ENCODE measurements around the gene TRPM7. TPM values are rescaled to one million over a fixed set of nuclear protein-coding genes. Genes with fewer than 3 reads are reported as not detected.
A peak's percentile ranks its signal among the peaks of the same experiment; 100 is the strongest.

Gene TRPM7
- total RNA-seq, 1 donor from 2014 or later = 59.2 TPM

DNA sequence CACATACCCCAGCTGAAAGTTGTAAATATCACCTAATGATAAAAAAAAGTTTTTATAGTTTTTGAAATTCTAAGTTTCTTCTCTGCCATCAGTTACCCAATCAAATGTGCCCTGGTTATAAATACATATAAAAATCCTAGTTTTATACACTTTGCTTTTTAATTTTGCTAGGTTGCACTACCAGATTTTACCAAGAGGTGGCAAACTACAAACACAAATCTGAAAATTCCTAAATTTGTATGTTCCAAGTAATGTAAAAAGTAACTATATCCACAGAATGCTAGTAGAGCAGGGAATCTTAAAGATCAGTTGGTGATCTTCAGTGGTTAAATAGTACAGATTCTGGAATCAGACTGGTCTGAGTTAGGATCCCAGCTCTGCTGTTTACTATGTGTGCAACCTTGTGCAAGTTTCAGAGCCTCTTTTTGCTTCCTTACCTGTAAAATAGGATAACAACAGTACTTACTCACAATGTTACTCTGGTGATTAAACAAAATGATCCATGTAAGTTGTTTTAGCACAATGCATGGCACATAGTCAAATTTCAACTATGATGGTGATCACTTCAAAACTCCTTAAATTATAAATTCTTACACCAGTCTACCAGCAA, 11.0 kb downstream of the TRPM7 start:
- Histone ChIP-seq H3K4me3 (ENCODE audit: low read depth, low read length) (no peak overlapping the region), H3K27me3 (ENCODE audit: control insufficient read depth, insufficient read depth, low read length) (no peaks in the 10 kb centered on the region), H3K36me3 (ENCODE audit: control insufficient read depth, insufficient read depth, low read length) (peaks cover 2% of the 10 kb centered on the region)
- DNase-seq (ENCODE audit: low read depth) (peak; percentile 45), FAIRE-seq (no peak)
- TF ChIP-seq, protein P1, sequence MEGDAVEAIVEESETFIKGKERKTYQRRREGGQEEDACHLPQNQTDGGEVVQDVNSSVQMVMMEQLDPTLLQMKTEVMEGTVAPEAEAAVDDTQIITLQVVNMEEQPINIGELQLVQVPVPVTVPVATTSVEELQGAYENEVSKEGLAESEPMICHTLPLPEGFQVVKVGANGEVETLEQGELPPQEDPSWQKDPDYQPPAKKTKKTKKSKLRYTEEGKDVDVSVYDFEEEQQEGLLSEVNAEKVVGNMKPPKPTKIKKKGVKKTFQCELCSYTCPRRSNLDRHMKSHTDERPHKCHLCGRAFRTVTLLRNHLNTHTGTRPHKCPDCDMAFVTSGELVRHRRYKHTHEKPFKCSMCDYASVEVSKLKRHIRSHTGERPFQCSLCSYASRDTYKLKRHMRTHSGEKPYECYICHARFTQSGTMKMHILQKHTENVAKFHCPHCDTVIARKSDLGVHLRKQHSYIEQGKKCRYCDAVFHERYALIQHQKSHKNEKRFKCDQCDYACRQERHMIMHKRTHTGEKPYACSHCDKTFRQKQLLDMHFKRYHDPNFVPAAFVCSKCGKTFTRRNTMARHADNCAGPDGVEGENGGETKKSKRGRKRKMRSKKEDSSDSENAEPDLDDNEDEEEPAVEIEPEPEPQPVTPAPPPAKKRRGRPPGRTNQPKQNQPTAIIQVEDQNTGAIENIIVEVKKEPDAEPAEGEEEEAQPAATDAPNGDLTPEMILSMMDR (IDR thresholded peaks at IDR 0.05; ENCODE audit: insufficient read depth, low read length, severe bottlenecking) = peak; percentile 29

DNA sequence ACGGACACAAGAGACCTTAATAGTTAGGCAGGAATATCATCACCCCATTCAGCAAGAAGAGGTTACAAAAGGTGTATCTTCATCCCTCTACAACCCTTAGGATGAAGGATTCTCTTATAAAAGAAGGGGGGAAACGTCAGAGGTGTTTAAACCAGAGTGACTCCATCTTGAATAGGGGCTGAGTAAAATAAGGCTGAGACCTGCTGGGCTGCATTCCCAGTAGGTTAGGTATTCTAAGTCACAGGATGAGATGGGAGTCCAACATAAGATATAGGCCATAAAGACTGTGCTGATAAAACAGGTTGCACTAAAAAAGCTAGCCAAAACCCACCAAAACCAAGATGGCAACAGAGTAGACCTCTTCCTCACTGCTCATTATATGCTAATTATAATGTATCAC, 16.5 kb downstream of the TRPM7 start:
- FAIRE-seq = no peak
- Histone ChIP-seq H3K36me3 (ENCODE audit: control insufficient read depth, insufficient read depth, low read length) (peaks cover 3% of the 10 kb centered on the region), H3K4me3 (ENCODE audit: low read depth, low read length) (no peak overlapping the region), H3K27me3 (ENCODE audit: control insufficient read depth, insufficient read depth, low read length) (no peaks in the 10 kb centered on the region)
- TF ChIP-seq, protein P1 (IDR thresholded peaks at IDR 0.05; ENCODE audit: insufficient read depth, low read length, severe bottlenecking) = no peak
- no peak for DNase-seq (ENCODE audit: low read depth)

DNA sequence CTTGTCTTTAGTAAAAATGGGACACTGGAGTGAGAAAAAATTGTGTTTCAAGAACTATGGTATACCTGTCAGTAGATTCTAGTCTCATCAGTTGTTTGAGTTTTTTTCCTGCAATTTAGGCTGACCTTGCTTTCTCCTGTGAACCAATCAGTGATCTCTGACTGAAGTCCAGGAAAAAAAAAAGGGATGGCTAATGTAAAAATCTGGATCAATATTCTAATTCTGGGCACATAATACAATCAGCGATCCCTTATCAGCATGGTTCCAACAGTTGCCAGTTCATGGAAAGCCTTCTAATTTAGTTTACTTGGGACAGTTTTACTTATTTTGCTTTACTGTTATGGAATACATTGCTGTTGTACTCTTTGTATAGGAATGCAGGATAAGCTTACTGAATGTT, 17.0 kb downstream of the TRPM7 start:
- no peak overlapping the region for H3K4me3 ChIP-seq (ENCODE audit: low read depth, low read length)
- FAIRE-seq = no peak
- TF ChIP-seq, protein P1 (IDR thresholded peaks at IDR 0.05; ENCODE audit: insufficient read depth, low read length, severe bottlenecking) = no peak
- H3K36me3 ChIP-seq (ENCODE audit: control insufficient read depth, insufficient read depth, low read length) = peaks cover 2% of the 10 kb centered on the region
- no peak for DNase-seq (ENCODE audit: low read depth)
- H3K27me3 ChIP-seq (ENCODE audit: control insufficient read depth, insufficient read depth, low read length) = no peaks in the 10 kb centered on the region

DNA sequence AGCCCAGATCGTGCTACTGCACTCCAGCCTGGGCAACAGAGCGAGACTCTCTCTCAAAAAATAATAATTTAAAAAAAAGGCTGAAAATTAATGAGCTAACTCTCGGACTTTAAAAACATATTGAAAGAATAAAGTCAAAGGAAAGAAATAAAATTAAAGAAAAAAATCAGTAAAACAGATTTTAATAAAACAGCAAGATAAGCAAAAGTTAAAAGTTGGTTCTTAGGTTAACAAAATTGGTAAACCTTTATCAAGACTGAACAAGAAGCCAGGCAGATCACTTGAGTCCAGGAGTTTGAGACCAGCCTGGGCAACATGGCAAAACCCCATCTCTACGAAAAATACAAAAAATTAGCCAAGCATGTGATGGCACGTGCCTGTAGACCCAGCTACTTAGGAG, 20.7 kb downstream of the TRPM7 start:
- DNase-seq (ENCODE audit: low read depth) (no peak), FAIRE-seq (no peak)
- TF ChIP-seq, protein P1 (IDR thresholded peaks at IDR 0.05; ENCODE audit: insufficient read depth, low read length, severe bottlenecking) = no peak
- Histone ChIP-seq H3K36me3 (ENCODE audit: control insufficient read depth, insufficient read depth, low read length) (peaks cover 3% of the 10 kb centered on the region), H3K27me3 (ENCODE audit: control insufficient read depth, insufficient read depth, low read length) (no peaks in the 10 kb centered on the region), H3K4me3 (ENCODE audit: low read depth, low read length) (no peak overlapping the region)

DNA sequence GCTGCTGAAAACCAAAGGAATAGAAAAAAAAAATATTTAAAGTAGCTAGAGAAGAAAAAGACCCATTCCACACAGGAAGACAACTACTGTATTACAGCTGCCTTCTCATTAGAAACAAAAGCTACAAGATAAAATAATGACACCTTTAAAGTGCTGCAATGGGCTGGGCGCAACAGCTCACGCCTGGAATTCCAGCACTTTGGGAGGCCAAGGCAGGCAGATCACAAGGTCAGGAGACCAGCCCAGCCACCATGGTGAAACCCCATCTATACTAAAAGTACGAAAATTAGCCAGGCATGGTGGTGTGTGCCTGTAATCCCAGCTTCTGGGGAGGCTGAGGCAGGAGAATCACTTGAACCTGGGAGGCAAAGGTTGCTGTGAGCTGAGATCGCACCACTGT, 31.0 kb downstream of the TRPM7 start:
- H3K36me3 ChIP-seq (ENCODE audit: control insufficient read depth, insufficient read depth, low read length) = peaks cover 8% of the 10 kb centered on the region
- TF ChIP-seq, protein P1 (IDR thresholded peaks at IDR 0.05; ENCODE audit: insufficient read depth, low read length, severe bottlenecking) = no peak

DNA sequence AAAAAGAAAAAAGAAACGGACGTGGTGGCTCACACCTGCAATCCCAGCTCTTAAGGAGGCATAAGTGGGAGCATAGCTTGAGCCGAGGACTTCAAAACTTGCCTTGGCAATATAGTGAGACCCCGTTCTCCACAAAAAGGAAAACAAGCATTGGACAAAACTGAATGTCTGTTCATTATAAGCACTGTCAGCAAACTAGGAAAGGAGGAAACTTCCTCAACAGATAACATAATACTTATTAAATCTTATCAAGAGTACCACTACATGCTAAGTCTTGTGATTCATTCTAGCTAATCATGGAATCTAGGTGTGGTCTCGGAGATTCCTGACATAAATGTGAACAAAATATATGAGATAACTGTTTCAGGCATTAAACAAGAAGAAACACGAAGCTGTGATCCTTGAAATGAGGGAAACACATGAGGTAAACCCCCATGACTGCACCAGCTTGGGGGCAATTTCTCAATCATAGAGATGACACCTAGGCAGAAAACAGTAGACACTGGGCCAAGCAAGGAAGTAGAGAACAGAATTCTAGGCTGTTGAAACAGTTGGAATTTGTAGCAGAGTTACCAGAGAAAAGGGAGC, 33.3 kb downstream of the TRPM7 start:
- FAIRE-seq = no peak
- peaks cover 10% of the 10 kb centered on the region for H3K36me3 ChIP-seq (ENCODE audit: control insufficient read depth, insufficient read depth, low read length)
- no peaks in the 10 kb centered on the region for H3K27me3 ChIP-seq (ENCODE audit: control insufficient read depth, insufficient read depth, low read length)
- H3K4me3 ChIP-seq (ENCODE audit: low read depth, low read length) = no peak overlapping the region
- TF ChIP-seq, protein P1 (IDR thresholded peaks at IDR 0.05; ENCODE audit: insufficient read depth, low read length, severe bottlenecking) = no peak
- peak; percentile 85 for DNase-seq (ENCODE audit: low read depth)

More for the DNA sequence above, 31.0 kb downstream of the TRPM7 start:
- DNase-seq (ENCODE audit: low read depth) (no peak), FAIRE-seq (no peak)
- H3K4me3 ChIP-seq (ENCODE audit: low read depth, low read length) = no peak overlapping the region
- no peaks in the 10 kb centered on the region for H3K27me3 ChIP-seq (ENCODE audit: control insufficient read depth, insufficient read depth, low read length)
